ENCODE data around the gene NAA10. TPM values are rescaled to one million over a fixed set of nuclear protein-coding genes. Genes with fewer than 3 reads are reported as not detected.
A peak's percentile ranks its signal among the peaks of the same experiment; 100 is the strongest.

Gene NAA10
- total RNA-seq, 8 experiments from 2014 or later, result 48.3 to 121 (median 71.4) TPM

DNA sequence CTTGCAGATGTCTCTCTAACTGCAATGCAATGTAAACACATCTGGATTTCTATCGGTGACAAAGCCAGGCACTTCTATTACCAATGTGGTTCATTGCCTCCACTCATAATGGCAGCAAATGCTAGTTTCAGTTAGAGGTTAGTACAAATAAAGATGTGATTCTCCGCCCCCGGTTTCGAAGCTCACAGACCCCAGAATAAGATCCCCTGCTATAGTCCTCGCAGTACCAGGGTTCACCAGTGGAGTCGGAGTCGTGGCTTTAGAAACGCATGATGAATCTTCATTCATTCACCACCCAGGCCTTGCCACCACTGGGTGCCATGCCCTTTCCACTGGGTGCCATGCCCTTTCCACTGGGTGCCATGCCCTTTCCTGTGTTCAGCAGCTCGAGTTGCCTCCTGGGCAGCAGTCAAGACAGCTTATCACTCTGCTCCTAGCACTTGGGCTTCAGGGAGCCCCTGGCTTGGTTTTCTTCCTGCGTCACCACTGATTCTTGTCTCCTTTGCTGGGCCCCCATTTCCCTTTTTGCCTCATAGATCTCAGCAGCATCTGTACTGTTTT lies 3.5 kb upstream of the NAA10 start:
- H3K27ac ChIP-seq, result no peak overlapping the region
- WGBS, 10 experiments, result 56 to 100% (median 86%) methylated on average over 1 to 4 of the region's 10 CpGs; no CpG with 5 or more reads in 3 of the 10 experiments
- no peak overlapping the region for H3K4me3 ChIP-seq
- peaks cover 6 to 7% of the 10 kb centered on the region in 2 donors for H3K4me1 ChIP-seq (replicated peaks in 1 of 2)
- no peak for ATAC-seq (replicated peaks in 6 of 8)
- in situ Hi-C loops (cut with MboI; ENCODE audit: low pct_unique_long_range_greater_than_20kb in 2 of 9, low sequenced_read_pairs in 9 of 9, unreplicated experiment in 9 of 9), result no loop called here

DNA sequence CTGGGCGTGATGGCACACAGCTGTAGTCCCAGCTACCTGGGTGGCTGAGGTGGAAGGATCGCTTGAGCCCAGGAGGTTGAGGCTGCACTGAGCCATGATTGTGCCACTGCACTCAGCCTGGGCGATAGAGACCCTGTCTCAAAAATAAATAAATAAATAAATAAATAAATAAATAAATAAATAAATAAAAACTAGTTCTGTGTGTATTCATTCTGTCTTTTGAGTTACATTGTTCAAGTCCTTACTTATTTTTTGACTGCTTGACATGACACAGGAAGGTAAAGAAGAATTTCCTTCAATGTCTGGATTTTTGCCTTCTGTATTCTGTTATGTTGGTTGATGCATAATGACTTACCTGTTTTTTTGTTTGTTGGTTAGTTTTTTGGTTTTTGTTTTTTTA lies 2.2 kb upstream of the NAA10 start:
- H3K4me1 ChIP-seq (replicated peaks in 1 of 2), result peaks cover 6 to 7% of the 10 kb centered on the region in 2 donors
- ATAC-seq (replicated peaks in 6 of 8), result no peak
- WGBS, 10 experiments, result 100% methylated on average over 1 to 3 of the region's 3 CpGs; no CpG with 5 or more reads in 8 of the 10 experiments
- in situ Hi-C loops (cut with MboI; ENCODE audit: low pct_unique_long_range_greater_than_20kb in 2 of 9, low sequenced_read_pairs in 9 of 9, unreplicated experiment in 9 of 9), result no loop called here
- H3K4me3 ChIP-seq, result no peak overlapping the region
- H3K27ac ChIP-seq, result no peak overlapping the region

DNA sequence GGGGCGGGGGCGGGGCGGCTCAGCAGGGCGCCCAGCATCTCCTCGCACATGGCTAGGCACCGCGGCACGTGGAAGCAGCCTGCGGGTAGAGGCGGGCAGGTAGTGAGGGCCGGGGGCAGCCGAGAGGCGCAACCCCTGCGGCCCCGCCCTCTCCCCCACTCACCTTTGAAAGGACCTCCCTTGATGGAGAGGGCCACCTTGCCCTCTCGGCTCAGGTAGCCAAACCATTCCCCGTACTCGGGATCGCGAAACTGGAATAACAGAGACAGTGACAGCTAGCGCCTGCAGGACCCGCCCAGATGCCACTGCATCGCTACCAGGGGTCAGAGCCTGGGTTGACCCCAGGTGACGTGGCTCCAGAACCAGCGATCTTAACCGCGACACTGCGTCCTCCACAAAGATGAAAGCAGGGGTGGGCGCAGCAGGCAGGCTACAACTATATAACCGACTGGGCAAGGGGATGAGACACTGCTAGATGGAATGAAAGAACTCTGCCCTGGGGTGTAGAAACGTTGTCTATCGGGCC lies 552 bp upstream of the NAA10 start:
- peak in 2 of 8 experiments; percentile 2 for ATAC-seq (replicated peaks in 6 of 8)
- 38 to 74% methylated on average over 4 to 9 of the region's 32 CpGs; no CpG with 5 or more reads in 8 of the 10 experiments for WGBS, 10 experiments
- Histone ChIP-seq H3K27ac (peak overlapping the region in 1 of 2 donors; percentile 53), H3K4me3 (peak overlapping the region; percentile 64 to 96 (median 88)), H3K4me1 (replicated peaks in 1 of 2) (peaks cover 6 to 7% of the 10 kb centered on the region in 2 donors)
- in situ Hi-C loops (cut with MboI; ENCODE audit: low pct_unique_long_range_greater_than_20kb in 2 of 9, low sequenced_read_pairs in 9 of 9, unreplicated experiment in 9 of 9), result no loop called here

DNA sequence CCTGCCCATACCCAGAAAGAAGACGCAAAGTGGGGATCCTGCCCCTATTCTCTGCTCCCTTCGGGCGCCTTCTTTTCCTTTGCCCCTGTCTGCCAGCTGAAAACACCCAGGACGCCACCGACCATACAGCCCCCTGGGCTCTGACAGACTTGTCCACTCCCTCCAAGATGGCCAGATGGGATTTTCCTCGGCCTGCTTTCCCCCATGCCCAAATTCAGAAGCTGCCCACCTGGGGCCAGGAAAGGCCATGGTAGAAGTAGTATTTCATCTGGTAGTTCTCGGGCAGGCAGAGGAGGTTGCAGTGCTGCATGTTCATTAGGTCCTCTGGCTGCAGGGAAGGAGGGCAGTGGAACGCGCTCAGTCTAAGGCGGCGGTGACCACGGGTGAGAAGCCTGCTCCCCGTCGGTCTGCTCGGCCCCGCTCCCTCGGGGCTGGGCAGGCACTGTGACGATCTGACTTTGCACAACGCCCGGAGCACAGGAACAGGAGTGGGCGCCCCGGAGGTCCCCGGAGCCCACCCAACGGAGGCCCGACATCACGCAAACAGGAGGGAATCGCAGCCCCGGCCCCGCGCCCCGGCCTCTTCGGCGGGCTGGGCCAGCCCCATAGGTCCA lies 582 bp downstream of the NAA10 start:
- Histone ChIP-seq H3K4me3 (peak overlapping the region; percentile 64 to 96 (median 88)), H3K4me1 (replicated peaks in 1 of 2) (peaks cover 6 to 7% of the 10 kb centered on the region in 2 donors), H3K27ac (peak overlapping the region; percentile 68 to 83)
- in situ Hi-C loops (cut with MboI; ENCODE audit: low pct_unique_long_range_greater_than_20kb in 2 of 9, low sequenced_read_pairs in 9 of 9, unreplicated experiment in 9 of 9), result no loop called here
- peak; percentile 7 to 34 (median 22) for ATAC-seq (replicated peaks in 6 of 8)
- WGBS, 10 experiments, result 0 to 40% methylated on average over 2 of the region's 33 CpGs; no CpG with 5 or more reads in 8 of the 10 experiments

DNA sequence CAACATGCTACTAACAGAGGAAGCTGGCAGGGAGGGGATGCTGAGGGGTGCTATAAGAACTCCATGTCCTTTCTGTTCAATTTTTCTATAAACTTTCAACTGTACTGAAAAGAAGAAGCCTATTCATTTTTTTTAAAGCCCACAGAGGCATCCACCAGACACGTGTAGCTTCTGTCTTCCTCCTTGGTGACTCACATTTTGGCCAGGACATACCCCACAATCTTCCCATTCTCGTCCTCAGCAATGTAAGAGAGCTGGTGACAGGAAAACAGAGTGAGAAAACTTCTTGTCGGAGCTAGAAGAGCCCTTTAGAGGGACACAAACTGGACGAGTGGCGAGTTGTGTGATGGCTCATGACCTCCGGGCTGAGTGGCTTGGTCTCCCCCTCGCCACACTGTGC lies 1.1 kb downstream of the NAA10 start:
- WGBS, 10 experiments, result 0 to 25% (median 0%) methylated on average over 1 to 4 of the region's 7 CpGs; no CpG with 5 or more reads in 7 of the 10 experiments
- H3K4me1 ChIP-seq (replicated peaks in 1 of 2), result peaks cover 10% of the 10 kb centered on the region in 2 donors
- H3K4me3 ChIP-seq, result peak overlapping the region; percentile 64 to 96 (median 88)
- in situ Hi-C loops (cut with MboI; ENCODE audit: low pct_unique_long_range_greater_than_20kb in 2 of 9, low sequenced_read_pairs in 9 of 9, unreplicated experiment in 9 of 9), result no loop called here
- no peak for ATAC-seq (replicated peaks in 6 of 8)
- no peak overlapping the region for H3K27ac ChIP-seq

DNA sequence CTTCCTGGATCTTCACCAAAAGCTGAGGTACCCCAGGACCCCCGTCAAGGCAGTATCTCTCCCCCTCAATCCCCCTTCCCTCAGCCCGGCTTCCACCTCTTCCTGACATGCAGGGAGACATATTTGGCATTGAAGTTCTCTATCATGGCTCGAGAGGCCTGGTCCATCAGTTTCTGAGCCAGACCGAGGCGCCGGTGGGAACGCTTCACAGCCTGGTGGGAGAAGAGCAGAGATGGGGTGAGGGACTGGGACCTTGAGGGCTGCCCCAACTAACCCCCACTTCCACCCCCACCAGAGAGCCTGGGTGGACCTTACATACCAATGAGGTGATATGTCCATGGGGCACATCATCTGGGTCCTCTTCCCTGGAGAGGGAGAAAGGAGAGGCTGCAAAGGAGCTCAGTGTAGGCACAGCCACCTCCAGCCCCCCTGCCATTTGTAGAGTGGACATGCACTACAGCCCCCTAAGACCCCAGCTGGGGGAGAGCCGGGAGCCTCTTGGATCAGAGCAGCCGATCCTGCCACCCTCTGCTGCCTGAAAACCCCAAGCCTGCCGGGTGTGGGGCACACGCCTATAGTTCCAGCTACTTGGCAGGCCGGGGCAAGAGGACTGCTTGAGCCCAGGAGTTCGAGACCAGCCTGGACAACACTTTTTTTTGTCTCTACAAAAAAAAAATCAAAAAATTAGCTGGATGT lies 2.5 kb downstream of the NAA10 start:
- H3K4me3 ChIP-seq, result no peak overlapping the region
- peaks cover 10 to 12% of the 10 kb centered on the region in 2 donors for H3K4me1 ChIP-seq (replicated peaks in 1 of 2)
- 50% methylated on average over 3 of the region's 13 CpGs; no CpG with 5 or more reads in 9 of the 10 experiments for WGBS, 10 experiments
- H3K27ac ChIP-seq, result no peak overlapping the region
- in situ Hi-C loops (cut with MboI; ENCODE audit: low pct_unique_long_range_greater_than_20kb in 2 of 9, low sequenced_read_pairs in 9 of 9, unreplicated experiment in 9 of 9), result no loop called here
- no peak for ATAC-seq (replicated peaks in 6 of 8)

DNA sequence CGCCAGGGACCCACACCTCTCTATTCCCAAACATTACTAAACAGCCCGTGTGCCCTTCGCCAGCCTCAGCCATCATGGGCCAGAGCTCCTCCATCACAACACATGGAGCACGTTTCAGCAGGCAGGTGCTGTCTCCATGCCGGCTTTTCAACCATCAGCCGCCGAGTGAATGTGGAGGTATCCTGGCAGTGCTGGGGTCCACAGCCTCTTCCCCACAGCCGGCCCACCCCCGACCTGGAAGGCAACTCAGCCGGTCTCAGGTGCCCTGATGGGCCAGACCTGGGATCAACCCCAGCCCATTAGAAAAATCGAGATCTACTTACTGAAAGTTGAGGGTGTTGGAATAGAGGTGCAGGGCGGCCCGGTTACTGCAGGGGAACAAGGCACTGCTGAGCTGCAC lies 3.1 kb downstream of the NAA10 start:
- ATAC-seq (replicated peaks in 6 of 8), result no peak
- Histone ChIP-seq H3K27ac (no peak overlapping the region), H3K4me1 (replicated peaks in 1 of 2) (peaks cover 14 to 17% of the 10 kb centered on the region in 2 donors), H3K4me3 (no peak overlapping the region)
- in situ Hi-C loops (cut with MboI; ENCODE audit: low pct_unique_long_range_greater_than_20kb in 2 of 9, low sequenced_read_pairs in 9 of 9, unreplicated experiment in 9 of 9), result no loop called here
- no CpG with 5 or more reads among the region's 13 CpGs for WGBS, 10 experiments

DNA sequence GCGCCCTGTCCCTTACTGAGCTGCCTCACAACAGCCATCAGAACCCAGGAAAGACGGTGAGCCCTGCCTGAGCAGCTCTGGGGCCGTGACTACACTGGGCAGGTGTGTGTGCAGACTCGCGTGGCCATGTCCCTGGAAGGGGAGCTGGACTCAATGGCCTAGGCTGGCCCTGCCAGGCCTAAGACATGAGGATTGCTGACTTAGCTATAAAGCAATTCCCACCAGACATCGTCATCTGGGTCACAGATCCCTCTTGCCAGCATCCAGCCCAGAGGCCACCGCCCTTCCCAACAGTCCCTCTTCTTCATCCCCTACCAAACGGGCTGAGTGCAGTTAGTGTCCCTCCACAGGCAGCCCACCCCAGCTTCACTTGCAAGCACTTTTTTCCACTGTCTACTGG lies 3.7 kb downstream of the NAA10 start:
- no peak for ATAC-seq (replicated peaks in 6 of 8)
- H3K4me3 ChIP-seq, result no peak overlapping the region
- H3K4me1 ChIP-seq (replicated peaks in 1 of 2), result peaks cover 20 to 23% of the 10 kb centered on the region in 2 donors
- in situ Hi-C loops (cut with MboI; ENCODE audit: low pct_unique_long_range_greater_than_20kb in 2 of 9, low sequenced_read_pairs in 9 of 9, unreplicated experiment in 9 of 9), result no loop called here
- WGBS, 10 experiments, result 80% methylated on average over 2 of the region's 8 CpGs; no CpG with 5 or more reads in 9 of the 10 experiments
- H3K27ac ChIP-seq, result no peak overlapping the region

DNA sequence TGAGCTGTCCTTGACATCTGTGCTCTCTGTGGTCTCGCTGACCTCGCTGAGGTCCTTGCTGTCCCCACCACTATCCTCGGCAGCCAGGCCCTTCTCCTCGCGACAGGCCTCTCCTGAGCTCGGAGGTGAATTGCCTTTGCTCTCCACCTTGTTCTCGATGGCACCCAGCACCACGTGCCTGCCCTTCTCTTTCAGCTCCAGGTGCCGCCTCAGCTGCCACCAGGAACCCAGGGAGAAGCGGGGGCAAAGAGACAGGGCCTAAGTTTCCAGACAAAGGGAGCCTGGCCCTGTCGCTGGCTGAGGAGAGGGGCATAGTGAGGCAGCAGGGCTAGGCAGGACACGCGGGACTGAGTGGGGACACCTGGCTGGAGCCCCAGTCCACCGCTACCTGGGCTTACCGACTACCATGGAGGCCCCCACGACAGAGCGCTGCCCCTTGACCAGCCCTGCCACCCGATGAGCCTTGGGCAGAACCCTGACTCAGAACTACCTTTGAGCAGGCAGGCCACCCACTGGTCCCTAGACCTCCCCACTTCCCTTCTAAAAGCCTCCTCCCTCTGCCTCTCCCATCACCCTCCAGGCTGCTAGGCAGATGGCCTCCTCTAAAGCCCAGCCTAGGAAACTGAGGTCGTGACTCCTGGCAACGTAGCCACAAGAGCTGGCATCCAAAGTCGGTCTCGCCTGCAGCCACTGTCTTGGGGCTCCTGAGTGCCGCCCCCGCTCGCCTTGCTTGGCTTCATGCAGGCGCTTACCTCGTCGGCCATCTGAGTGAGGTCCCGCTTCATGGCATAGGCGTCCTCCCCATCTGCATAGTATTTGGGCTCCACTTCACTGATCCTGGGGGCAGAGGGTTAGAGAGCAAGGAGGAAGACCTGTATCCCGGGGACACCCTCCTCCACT lies 4.6 kb downstream of the NAA10 start:
- peaks cover 23 to 27% of the 10 kb centered on the region in 2 donors for H3K4me1 ChIP-seq (replicated peaks in 1 of 2)
- no peak for ATAC-seq (replicated peaks in 6 of 8)
- 79% methylated on average over 2 of the region's 31 CpGs; no CpG with 5 or more reads in 9 of the 10 experiments for WGBS, 10 experiments
- in situ Hi-C loops (cut with MboI; ENCODE audit: low pct_unique_long_range_greater_than_20kb in 2 of 9, low sequenced_read_pairs in 9 of 9, unreplicated experiment in 9 of 9), result no loop called here
- no peak overlapping the region for H3K4me3 ChIP-seq
- H3K27ac ChIP-seq, result no peak overlapping the region

DNA sequence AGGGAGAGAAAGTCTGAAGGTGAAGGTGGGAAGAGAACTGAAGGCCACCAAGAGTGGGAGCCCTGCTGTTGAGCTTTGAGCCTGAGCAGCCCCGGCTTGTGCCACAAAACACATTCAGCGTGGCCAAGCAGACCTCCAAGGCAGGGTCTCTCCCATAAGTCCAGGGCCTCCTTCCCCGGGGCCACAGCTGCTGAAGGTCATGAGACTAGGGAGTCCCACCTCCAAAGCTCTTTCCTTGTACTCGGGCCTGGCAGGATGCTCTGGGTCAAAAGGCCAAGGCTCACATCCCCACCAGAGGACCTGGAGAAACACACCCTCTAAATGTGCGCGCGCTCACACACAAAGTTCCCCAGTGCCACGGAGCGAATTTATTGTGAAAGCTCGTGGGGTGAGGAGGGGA lies 5.3 kb downstream of the NAA10 start:
- no peak overlapping the region for H3K4me3 ChIP-seq
- H3K4me1 ChIP-seq (replicated peaks in 1 of 2), result peaks cover 25 to 27% of the 10 kb centered on the region in 2 donors
- WGBS, 10 experiments, result 60% methylated on average over 1 of the region's 10 CpGs; no CpG with 5 or more reads in 9 of the 10 experiments
- no peak for ATAC-seq (replicated peaks in 6 of 8)
- H3K27ac ChIP-seq, result no peak overlapping the region
- in situ Hi-C loops (cut with MboI; ENCODE audit: low pct_unique_long_range_greater_than_20kb in 2 of 9, low sequenced_read_pairs in 9 of 9, unreplicated experiment in 9 of 9), result no loop called here

DNA sequence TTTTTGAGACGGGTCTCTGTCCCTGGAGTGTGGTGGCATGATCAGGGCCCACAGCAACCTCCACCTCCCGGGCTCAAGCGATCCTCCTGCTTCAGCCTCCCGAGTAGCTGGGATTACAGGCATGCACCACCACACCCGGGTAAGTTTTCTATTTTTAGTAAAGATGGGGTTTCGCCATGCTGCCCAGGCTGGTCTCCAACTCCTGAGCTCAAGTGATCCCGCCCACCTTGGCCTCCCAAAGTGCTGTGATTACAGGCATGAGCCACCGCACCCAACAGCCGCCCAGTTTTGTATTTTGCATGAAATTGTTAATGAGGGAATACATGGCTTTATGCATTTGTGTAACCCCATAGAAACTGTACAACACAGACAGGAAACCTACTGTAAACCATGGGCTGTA lies 6.0 kb downstream of the NAA10 start:
- H3K4me1 ChIP-seq (replicated peaks in 1 of 2), result peaks cover 25 to 26% of the 10 kb centered on the region in 2 donors
- in situ Hi-C loops (cut with MboI; ENCODE audit: low pct_unique_long_range_greater_than_20kb in 2 of 9, low sequenced_read_pairs in 9 of 9, unreplicated experiment in 9 of 9), result no loop called here
- ATAC-seq (replicated peaks in 6 of 8), result peak in 3 of 8 experiments; percentile 5 to 9 (median 5)
- WGBS, 10 experiments, result 0 to 47% methylated on average over 2 to 8 of the region's 9 CpGs; no CpG with 5 or more reads in 8 of the 10 experiments
- peak overlapping the region; percentile 2 to 22 (median 21) for H3K4me3 ChIP-seq
- H3K27ac ChIP-seq, result peak overlapping the region; percentile 27 to 58

DNA sequence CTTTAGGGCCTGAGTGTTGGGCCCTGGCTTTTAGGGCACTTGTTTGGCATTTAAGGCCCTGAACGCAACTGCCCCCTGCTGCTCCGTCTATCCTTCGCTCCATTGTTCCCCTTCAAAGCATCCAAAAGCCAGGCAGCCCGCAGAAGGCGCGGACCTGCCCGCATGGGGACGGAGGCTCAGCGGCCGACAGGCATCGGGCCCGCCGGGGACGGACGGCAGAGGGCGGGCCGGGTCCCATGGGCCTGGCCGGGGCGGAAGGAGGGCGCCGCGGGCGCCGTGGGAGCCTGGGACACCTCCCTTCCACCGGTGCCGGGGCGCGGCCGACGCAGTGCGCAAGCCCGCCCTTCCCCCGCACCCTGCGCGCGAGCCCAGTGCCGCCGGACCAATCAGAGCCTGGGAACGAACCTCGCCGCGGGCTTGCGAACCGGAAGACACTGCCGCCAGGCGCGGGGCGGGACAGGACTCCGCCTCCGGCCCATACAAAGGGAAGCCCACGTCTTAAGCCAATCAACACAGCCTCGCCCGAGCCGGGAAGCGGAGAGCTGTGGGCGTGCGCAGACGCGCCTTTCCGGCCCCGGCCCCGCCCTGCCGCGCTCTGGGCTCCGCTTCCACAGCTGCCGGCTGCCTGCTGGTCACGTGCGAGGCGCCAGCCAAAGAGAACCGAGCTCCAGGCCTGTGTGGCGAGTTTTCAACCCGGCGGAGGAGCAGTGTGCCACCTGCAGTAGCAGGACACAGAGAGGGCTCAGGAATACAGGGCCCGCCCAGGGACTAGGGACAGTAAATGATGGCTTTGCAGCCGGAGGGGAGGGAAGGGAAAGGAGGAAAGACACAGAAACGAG lies 6.7 kb downstream of the NAA10 start:
- H3K4me1 ChIP-seq (replicated peaks in 1 of 2), result peaks cover 20 to 23% of the 10 kb centered on the region in 2 donors
- H3K4me3 ChIP-seq, result peak overlapping the region; percentile 48 to 88 (median 62)
- WGBS, 10 experiments, result 0 to 47% methylated on average over 5 to 10 of the region's 76 CpGs; no CpG with 5 or more reads in 8 of the 10 experiments
- H3K27ac ChIP-seq, result peak overlapping the region; percentile 98 to 99
- ATAC-seq (replicated peaks in 6 of 8), result peak; percentile 80 to 92 (median 88)
- in situ Hi-C loops (cut with MboI; ENCODE audit: low pct_unique_long_range_greater_than_20kb in 2 of 9, low sequenced_read_pairs in 9 of 9, unreplicated experiment in 9 of 9), result no loop called here
